Measurements from ENCODE around the gene SPON1. TPM values are rescaled to one million over a fixed set of nuclear protein-coding genes. Genes with fewer than 3 reads are reported as not detected.

The SPON1 gene
- total RNA-seq, 1 experiment from 2014 or later: 0.10 TPM

GRCh38 chr11:14079011-14079410 is 116.5 kb downstream of the SPON1 start:
- no peak overlapping the region for H3K27ac ChIP-seq (ENCODE audit: low read length)
- TF ChIP-seq CTCF (IDR thresholded peaks at IDR 0.05): no peak
- no peak for TF ChIP-seq SIN3A (IDR thresholded peaks at IDR 0.05; ENCODE audit: borderline replicate concordance, insufficient read depth, low read depth, low read length)
- no peak for TF ChIP-seq POLR2AphosphoS5 (IDR thresholded peaks at IDR 0.05; ENCODE audit: low read depth, low read length)
- TF ChIP-seq, protein P1, sequence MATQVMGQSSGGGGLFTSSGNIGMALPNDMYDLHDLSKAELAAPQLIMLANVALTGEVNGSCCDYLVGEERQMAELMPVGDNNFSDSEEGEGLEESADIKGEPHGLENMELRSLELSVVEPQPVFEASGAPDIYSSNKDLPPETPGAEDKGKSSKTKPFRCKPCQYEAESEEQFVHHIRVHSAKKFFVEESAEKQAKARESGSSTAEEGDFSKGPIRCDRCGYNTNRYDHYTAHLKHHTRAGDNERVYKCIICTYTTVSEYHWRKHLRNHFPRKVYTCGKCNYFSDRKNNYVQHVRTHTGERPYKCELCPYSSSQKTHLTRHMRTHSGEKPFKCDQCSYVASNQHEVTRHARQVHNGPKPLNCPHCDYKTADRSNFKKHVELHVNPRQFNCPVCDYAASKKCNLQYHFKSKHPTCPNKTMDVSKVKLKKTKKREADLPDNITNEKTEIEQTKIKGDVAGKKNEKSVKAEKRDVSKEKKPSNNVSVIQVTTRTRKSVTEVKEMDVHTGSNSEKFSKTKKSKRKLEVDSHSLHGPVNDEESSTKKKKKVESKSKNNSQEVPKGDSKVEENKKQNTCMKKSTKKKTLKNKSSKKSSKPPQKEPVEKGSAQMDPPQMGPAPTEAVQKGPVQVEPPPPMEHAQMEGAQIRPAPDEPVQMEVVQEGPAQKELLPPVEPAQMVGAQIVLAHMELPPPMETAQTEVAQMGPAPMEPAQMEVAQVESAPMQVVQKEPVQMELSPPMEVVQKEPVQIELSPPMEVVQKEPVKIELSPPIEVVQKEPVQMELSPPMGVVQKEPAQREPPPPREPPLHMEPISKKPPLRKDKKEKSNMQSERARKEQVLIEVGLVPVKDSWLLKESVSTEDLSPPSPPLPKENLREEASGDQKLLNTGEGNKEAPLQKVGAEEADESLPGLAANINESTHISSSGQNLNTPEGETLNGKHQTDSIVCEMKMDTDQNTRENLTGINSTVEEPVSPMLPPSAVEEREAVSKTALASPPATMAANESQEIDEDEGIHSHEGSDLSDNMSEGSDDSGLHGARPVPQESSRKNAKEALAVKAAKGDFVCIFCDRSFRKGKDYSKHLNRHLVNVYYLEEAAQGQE (IDR thresholded peaks at IDR 0.05; ENCODE audit: insufficient read depth in 1 of 2, low read depth in 2 of 2, low read length in 1 of 2): no peak
- no peak for TF ChIP-seq TCF7L2 (IDR thresholded peaks at IDR 0.05; ENCODE audit: low read depth, low read length)
- BruUV-seq (replicated peaks): no TSS peak
- peaks cover 24% of the 10 kb centered on the region for H3K27me3 ChIP-seq (ENCODE audit: control insufficient read depth, insufficient read depth, low read length)
- no peaks in the 10 kb centered on the region for H3K4me1 ChIP-seq (ENCODE audit: control insufficient read depth, insufficient read depth, low read length)
- in situ Hi-C loops (cut with HindIII; ENCODE audit: low pct_unique_long_range_greater_than_20kb, low sequenced_read_pairs): no loop called here
- H3K36me3 ChIP-seq (ENCODE audit: control insufficient read depth, insufficient read depth, low read length): no peaks in the 10 kb centered on the region
- no peaks in the 10 kb centered on the region for H3K9me3 ChIP-seq (ENCODE audit: control insufficient read depth, insufficient read depth, low read depth, low read length)
- ChIA-PET POLR2A (no interaction called here), CTCF (no interaction called here)
- no peak overlapping the region for H3K4me3 ChIP-seq (ENCODE audit: low read depth in 2 of 2, low read length in 2 of 2)
- DNase-seq (ENCODE audit: low read depth, low spot score) (no peak), ATAC-seq (no peak)
- intact Hi-C loops (cut with micrococcal nuclease; ENCODE audit: unreplicated experiment): no loop called here

GRCh38 chr11:14079797-14080196 is 117.3 kb downstream of the SPON1 start:
- Histone ChIP-seq H3K4me1 (ENCODE audit: control insufficient read depth, insufficient read depth, low read length) (no peaks in the 10 kb centered on the region), H3K27ac (ENCODE audit: low read length) (no peak overlapping the region), H3K27me3 (ENCODE audit: control insufficient read depth, insufficient read depth, low read length) (peaks cover 24% of the 10 kb centered on the region), H3K9me3 (ENCODE audit: control insufficient read depth, insufficient read depth, low read depth, low read length) (no peaks in the 10 kb centered on the region), H3K36me3 (ENCODE audit: control insufficient read depth, insufficient read depth, low read length) (no peaks in the 10 kb centered on the region), H3K4me3 (ENCODE audit: low read depth in 2 of 2, low read length in 2 of 2) (no peak overlapping the region)
- no peak for TF ChIP-seq POLR2AphosphoS5 (IDR thresholded peaks at IDR 0.05; ENCODE audit: low read depth, low read length)
- TF ChIP-seq, protein P1 (IDR thresholded peaks at IDR 0.05; ENCODE audit: insufficient read depth in 1 of 2, low read depth in 2 of 2, low read length in 1 of 2): no peak
- TF ChIP-seq CTCF (IDR thresholded peaks at IDR 0.05): no peak
- intact Hi-C loops (cut with micrococcal nuclease; ENCODE audit: unreplicated experiment): no loop called here
- no peak for ATAC-seq
- BruUV-seq (replicated peaks): no TSS peak
- in situ Hi-C loops (cut with HindIII; ENCODE audit: low pct_unique_long_range_greater_than_20kb, low sequenced_read_pairs): no loop called here
- POLR2A ChIA-PET: no interaction called here
- CTCF ChIA-PET: no interaction called here
- DNase-seq (ENCODE audit: low read depth, low spot score): no peak
